HFFc6 (cell line): ENCODE results near the gene SLC38A9. TPM values are rescaled to one million over a fixed set of nuclear protein-coding genes. Genes with fewer than 3 reads are reported as not detected.
"Not testable (repeated sequence)": the region's sequence is repeated elsewhere in the genome, so short reads cannot be mapped to it uniquely, and the experiment has no call there.

Experiments used
- DNase-seq: peaks from one replicate; pipeline ENCODE4 v3.0.0-alpha.2; 2018
- H3K27ac Mint-ChIP-seq: 2 replicates; pipeline ENCODE4 v1.8.0; 2020; ENCODE audit warnings: mild to moderate bottlenecking, mixed read lengths
- H3K27me3 Mint-ChIP-seq: 2 replicates; pipeline ENCODE4 v1.8.0; 2021; ENCODE audit warnings: mild to moderate bottlenecking, moderate library complexity, mixed read lengths; ENCODE audit not compliant: insufficient read depth
- H3K36me3 Mint-ChIP-seq: 2 replicates; pipeline ENCODE4 v1.8.0; 2021; ENCODE audit warnings: low read depth, mixed read lengths
- H3K4me1 Mint-ChIP-seq: 2 replicates; pipeline ENCODE4 v1.8.0; 2020; ENCODE audit warnings: low read depth, mixed read lengths
- H3K4me3 Mint-ChIP-seq: 2 replicates; pipeline ENCODE4 v1.8.0; 2020; ENCODE audit warnings: mild to moderate bottlenecking, moderate library complexity, mixed read lengths
- H3K9me3 Mint-ChIP-seq: 2 replicates; pipeline ENCODE4 v1.8.0; 2020; ENCODE audit warnings: mild to moderate bottlenecking, mixed read lengths
- total RNA-seq, 6 experiments: library from RNA; stranded (reverse); fragmentation: NEBNext Ultra II Directional; extraction: Animal tissue kit (Norgen Biotek cat#: 25700); gene quantifications; 2 replicates in 1 of 6; 3 replicates in 5 of 6; pipeline ENCODE4 v1.2.3, GENCODE V29; 2021
- TF ChIP-seq, protein P1 (sequence below): fragments of 200-600 bp; sonication (generic); IDR thresholded peaks from 2 replicates; pipeline ENCODE4 v1.5.0; 2021; ENCODE audit warnings: antibody characterized with exemption, mild to moderate bottlenecking

Gene SLC38A9
- total RNA-seq, 6 experiments from 2014 or later = 12.2 to 16.5 (median 13.2) TPM

DNA sequence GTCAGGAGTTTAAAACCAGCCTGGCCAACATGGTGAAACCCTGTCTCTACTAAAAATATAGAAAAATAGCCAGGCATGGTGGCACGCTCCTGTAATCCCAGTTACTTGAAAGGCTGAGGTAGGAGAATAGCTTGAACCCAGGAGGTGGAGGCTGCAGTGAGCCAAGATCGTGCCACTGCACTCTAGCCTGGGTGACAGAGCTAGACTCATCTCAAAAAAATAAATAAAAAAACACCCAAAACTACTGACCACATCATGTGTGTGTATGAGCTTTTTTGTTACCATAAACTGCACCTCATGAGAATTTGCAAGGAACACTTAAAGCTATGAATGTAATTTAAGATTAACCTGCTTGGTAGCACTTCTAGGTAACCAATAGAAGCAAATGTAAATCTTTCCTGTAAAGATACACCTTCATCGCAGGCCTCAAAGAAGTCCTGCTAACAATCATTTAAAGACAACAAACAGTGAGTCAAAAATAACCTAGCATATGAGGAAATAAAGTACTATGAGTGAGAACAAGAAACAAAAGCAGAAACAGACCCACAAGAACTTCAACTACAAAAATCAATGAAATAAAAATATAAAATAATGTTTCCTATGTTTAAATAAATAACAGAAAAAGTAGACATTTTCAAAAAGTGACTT lies 13.0 kb downstream of the SLC38A9 start:
- Mint-ChIP-seq H3K27ac (no peak overlapping the region), H3K4me1 (no peaks in the 10 kb centered on the region), H3K36me3 (peaks cover 4% of the 10 kb centered on the region; the same call in 1 of the 2 replicates), H3K4me3 (no peak overlapping the region), H3K27me3 (no peaks in the 10 kb centered on the region), H3K9me3 (no peaks in the 10 kb centered on the region)
- no peak for DNase-seq
- TF ChIP-seq, protein P1, sequence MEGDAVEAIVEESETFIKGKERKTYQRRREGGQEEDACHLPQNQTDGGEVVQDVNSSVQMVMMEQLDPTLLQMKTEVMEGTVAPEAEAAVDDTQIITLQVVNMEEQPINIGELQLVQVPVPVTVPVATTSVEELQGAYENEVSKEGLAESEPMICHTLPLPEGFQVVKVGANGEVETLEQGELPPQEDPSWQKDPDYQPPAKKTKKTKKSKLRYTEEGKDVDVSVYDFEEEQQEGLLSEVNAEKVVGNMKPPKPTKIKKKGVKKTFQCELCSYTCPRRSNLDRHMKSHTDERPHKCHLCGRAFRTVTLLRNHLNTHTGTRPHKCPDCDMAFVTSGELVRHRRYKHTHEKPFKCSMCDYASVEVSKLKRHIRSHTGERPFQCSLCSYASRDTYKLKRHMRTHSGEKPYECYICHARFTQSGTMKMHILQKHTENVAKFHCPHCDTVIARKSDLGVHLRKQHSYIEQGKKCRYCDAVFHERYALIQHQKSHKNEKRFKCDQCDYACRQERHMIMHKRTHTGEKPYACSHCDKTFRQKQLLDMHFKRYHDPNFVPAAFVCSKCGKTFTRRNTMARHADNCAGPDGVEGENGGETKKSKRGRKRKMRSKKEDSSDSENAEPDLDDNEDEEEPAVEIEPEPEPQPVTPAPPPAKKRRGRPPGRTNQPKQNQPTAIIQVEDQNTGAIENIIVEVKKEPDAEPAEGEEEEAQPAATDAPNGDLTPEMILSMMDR = no peak

DNA sequence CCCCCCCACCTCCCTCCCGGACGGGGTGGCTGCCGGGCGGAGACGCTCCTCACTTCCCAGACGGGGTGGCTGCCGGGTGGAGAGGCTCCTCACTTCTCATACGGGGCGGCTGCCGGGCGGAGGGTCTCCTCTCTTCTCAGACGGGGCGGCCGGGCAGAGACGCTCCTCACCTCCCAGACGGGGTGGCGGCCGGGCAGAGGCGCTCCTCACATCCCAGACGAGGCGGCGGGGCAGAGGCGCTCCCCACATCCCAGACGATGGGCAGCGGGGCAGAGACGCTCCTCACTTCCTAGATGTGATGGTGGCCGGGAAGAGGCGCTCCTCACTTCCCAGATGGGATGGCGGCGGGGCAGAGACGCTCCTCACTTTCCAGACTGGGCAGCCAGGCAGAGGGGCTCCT lies 15.4 kb downstream of the SLC38A9 start:
- H3K36me3 Mint-ChIP-seq, H3K4me1 Mint-ChIP-seq, H3K27me3 Mint-ChIP-seq: not testable (repeated sequence)

DNA sequence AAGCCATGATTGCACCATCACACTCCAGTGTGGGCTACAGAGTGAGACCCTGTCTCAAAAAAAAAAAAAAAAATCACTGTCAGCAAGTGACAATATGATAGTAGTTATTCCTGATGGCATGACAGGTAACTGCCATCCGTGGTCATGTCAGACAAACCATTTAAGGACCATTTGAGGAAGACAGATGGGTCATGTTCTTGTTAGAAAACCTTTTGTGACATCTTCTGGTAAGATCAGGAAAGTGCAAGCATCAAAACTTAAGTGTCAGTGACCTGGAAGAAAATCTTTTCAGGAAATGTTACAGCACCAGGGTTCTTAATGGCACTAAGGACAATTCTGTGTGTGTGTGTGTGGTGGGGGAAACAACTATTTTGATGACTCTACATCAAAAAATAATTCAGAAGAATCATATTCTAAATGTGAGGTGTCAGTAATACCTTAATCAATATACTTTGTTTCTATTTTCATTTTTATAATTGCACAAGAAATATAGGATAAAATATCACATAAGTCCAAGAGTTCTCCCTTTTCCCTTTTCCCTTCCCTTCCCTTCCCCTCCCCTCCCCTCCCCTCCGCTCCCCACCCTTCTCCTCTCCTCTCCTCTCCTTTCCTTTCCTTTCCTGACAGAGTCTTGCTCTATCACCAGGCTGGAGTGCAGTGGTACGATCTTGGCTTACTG lies 17.8 kb downstream of the SLC38A9 start:
- no peak overlapping the region for H3K4me3 Mint-ChIP-seq
- no peaks in the 10 kb centered on the region for H3K27me3 Mint-ChIP-seq
- H3K4me1 Mint-ChIP-seq = no peaks in the 10 kb centered on the region
- H3K27ac Mint-ChIP-seq = peak overlapping the region; percentile 2; the same call in 1 of the 2 replicates
- no peaks in the 10 kb centered on the region for H3K9me3 Mint-ChIP-seq
- H3K36me3 Mint-ChIP-seq = peaks cover 4% of the 10 kb centered on the region; the same call in 1 of the 2 replicates
- TF ChIP-seq, protein P1 = peak; percentile 70
- DNase-seq = peak; percentile 18

More for the DNA sequence above, 15.4 kb downstream of the SLC38A9 start:
- not testable (repeated sequence) for H3K27ac Mint-ChIP-seq, DNase-seq, H3K9me3 Mint-ChIP-seq, H3K4me3 Mint-ChIP-seq

DNA sequence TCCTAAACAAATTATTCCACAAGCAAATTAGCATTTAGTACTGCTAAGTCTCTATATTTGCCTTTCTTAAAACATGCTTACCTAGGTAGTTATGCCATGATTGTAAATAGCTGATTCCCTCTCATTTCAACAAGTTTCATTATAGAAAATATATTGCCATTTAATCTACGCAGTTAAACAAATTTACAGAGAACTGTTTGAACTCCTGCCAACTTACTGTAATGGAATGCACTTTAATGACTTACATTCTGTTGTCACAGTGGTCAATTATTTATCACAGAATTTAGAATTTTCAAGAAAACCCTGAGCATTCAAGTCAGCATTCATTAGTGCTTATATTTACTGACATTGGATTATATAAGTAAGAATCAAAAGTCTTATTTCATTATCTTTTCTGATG lies 19.6 kb downstream of the SLC38A9 start:
- no peaks in the 10 kb centered on the region for H3K4me1 Mint-ChIP-seq
- H3K36me3 Mint-ChIP-seq = peaks cover 4% of the 10 kb centered on the region; the same call in 1 of the 2 replicates
- no peak overlapping the region for H3K4me3 Mint-ChIP-seq
- H3K9me3 Mint-ChIP-seq = no peaks in the 10 kb centered on the region
- no peak overlapping the region for H3K27ac Mint-ChIP-seq
- no peaks in the 10 kb centered on the region for H3K27me3 Mint-ChIP-seq
- TF ChIP-seq, protein P1 = no peak
- DNase-seq = no peak

DNA sequence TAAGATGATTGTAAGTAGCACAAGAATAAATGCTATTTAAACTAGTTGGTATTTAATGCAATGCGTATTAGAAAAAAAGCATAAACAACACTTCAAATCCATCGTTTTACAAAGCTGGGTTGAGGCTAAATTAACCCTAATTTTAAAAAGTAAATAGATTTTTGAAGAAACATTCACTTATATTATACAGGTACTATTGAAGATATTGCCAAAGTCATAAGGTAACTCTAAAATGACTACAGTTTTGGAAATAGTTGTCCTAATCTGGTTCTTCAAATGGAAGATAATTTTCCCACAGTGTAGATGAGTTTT lies 20.1 kb downstream of the SLC38A9 start:
- no peaks in the 10 kb centered on the region for H3K9me3 Mint-ChIP-seq
- H3K27ac Mint-ChIP-seq = no peak overlapping the region
- no peak overlapping the region for H3K4me3 Mint-ChIP-seq
- peaks cover under 1% of the 10 kb centered on the region; the same call in 1 of the 2 replicates for H3K36me3 Mint-ChIP-seq
- H3K27me3 Mint-ChIP-seq = no peaks in the 10 kb centered on the region
- TF ChIP-seq, protein P1 = peak; percentile 56
- H3K4me1 Mint-ChIP-seq = no peaks in the 10 kb centered on the region
- DNase-seq = no peak
